ENCODE measurements around the gene HSD17B14. TPM values are rescaled to one million over a fixed set of nuclear protein-coding genes. Genes with fewer than 3 reads are reported as not detected.

Gene HSD17B14
- total and polyA plus RNA-seq, 2 experiments from 2014 or later, result 8.4 to 11.7 TPM

DNA sequence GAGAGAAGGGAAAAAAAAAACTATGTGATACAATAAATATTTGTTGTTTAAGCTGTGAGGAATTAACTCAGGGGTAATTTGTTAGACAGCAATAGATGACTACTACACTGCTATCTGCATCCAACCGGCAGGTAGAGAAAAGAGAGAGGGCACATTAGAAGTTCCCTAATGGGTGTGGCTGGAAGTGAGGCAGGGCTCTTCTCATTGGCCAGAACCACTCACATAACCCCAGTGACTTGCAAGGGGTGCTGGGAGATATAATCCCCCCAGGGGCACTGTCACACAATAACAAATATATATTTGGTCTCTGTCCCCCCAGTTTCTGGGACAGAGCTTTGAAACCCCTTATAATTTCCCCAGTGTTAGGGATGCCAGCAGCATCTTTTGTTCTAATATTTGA lies 56.7 kb downstream of the HSD17B14 start:
- Histone ChIP-seq H3K9me2 (ENCODE audit: insufficient read depth) (no peaks in the 10 kb centered on the region), H4K20me1 (replicated peaks; ENCODE audit: insufficient read depth) (no peaks in the 10 kb centered on the region), H3K79me2 (replicated peaks; ENCODE audit: insufficient read depth) (no peaks in the 10 kb centered on the region), H3K4me2 (no peak overlapping the region), H3K4me1 (ENCODE audit: insufficient read depth) (no peaks in the 10 kb centered on the region), H3F3A (replicated peaks; ENCODE audit: low read depth) (no peaks in the 10 kb centered on the region), H3K4me3 (no peak overlapping the region), H3K27me3 (ENCODE audit: insufficient read depth) (no peaks in the 10 kb centered on the region), H2AFZ (no peak overlapping the region), H3K27ac (ENCODE audit: low read depth) (no peak overlapping the region), H3K36me3 (ENCODE audit: insufficient read depth) (no peaks in the 10 kb centered on the region)
- Mint-ChIP-seq H3K4me1 (peaks cover 2% of the 10 kb centered on the region; the same call in 1 of the 3 replicates), H3K27ac (no peak overlapping the region), H3K4me3 (no peak overlapping the region; the same call in 2 of the 3 replicates), H3K36me3 (ENCODE audit: low read depth) (no peaks in the 10 kb centered on the region), H3K27me3 (ENCODE audit: insufficient read depth, low read depth, poor library complexity) (peaks cover 6% of the 10 kb centered on the region), H3K9me3 (no peaks in the 10 kb centered on the region; the same call in 2 of the 3 replicates)
- DNase-seq (ENCODE audit: low spot score) (no peak), ATAC-seq (peak; percentile 55)
- TF ChIP-seq JUNB (IDR thresholded peaks at IDR 0.05; ENCODE audit: unreplicated experiment) (no peak), EZH2phosphoT487 (IDR thresholded peaks at IDR 0.05; ENCODE audit: unreplicated experiment) (no peak), ZNF114 (CRISPR knock-in tag; IDR thresholded peaks at IDR 0.05) (no peak), NANOG (IDR thresholded peaks at IDR 0.05; ENCODE audit: borderline replicate concordance) (no peak), EZH2 (IDR thresholded peaks at IDR 0.05; ENCODE audit: low read depth, unreplicated experiment) (no peak), ZNF331 (CRISPR knock-in tag; IDR thresholded peaks at IDR 0.05; ENCODE audit: low read depth) (no peak), CREB1 (CRISPR knock-in tag; IDR thresholded peaks at IDR 0.05; ENCODE audit: low read depth) (no peak), POLR2AphosphoS5 (IDR thresholded peaks at IDR 0.05; ENCODE audit: low read depth) (no peak)
- TF ChIP-seq, protein P1, sequence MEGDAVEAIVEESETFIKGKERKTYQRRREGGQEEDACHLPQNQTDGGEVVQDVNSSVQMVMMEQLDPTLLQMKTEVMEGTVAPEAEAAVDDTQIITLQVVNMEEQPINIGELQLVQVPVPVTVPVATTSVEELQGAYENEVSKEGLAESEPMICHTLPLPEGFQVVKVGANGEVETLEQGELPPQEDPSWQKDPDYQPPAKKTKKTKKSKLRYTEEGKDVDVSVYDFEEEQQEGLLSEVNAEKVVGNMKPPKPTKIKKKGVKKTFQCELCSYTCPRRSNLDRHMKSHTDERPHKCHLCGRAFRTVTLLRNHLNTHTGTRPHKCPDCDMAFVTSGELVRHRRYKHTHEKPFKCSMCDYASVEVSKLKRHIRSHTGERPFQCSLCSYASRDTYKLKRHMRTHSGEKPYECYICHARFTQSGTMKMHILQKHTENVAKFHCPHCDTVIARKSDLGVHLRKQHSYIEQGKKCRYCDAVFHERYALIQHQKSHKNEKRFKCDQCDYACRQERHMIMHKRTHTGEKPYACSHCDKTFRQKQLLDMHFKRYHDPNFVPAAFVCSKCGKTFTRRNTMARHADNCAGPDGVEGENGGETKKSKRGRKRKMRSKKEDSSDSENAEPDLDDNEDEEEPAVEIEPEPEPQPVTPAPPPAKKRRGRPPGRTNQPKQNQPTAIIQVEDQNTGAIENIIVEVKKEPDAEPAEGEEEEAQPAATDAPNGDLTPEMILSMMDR (conservative IDR thresholded peaks at IDR 0.05; ENCODE audit: low read depth in 2 of 2), result no peak
- TF ChIP-seq, protein P2, sequence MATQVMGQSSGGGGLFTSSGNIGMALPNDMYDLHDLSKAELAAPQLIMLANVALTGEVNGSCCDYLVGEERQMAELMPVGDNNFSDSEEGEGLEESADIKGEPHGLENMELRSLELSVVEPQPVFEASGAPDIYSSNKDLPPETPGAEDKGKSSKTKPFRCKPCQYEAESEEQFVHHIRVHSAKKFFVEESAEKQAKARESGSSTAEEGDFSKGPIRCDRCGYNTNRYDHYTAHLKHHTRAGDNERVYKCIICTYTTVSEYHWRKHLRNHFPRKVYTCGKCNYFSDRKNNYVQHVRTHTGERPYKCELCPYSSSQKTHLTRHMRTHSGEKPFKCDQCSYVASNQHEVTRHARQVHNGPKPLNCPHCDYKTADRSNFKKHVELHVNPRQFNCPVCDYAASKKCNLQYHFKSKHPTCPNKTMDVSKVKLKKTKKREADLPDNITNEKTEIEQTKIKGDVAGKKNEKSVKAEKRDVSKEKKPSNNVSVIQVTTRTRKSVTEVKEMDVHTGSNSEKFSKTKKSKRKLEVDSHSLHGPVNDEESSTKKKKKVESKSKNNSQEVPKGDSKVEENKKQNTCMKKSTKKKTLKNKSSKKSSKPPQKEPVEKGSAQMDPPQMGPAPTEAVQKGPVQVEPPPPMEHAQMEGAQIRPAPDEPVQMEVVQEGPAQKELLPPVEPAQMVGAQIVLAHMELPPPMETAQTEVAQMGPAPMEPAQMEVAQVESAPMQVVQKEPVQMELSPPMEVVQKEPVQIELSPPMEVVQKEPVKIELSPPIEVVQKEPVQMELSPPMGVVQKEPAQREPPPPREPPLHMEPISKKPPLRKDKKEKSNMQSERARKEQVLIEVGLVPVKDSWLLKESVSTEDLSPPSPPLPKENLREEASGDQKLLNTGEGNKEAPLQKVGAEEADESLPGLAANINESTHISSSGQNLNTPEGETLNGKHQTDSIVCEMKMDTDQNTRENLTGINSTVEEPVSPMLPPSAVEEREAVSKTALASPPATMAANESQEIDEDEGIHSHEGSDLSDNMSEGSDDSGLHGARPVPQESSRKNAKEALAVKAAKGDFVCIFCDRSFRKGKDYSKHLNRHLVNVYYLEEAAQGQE (IDR thresholded peaks at IDR 0.05; ENCODE audit: unreplicated experiment), result no peak
- TF ChIP-seq, protein P3, sequence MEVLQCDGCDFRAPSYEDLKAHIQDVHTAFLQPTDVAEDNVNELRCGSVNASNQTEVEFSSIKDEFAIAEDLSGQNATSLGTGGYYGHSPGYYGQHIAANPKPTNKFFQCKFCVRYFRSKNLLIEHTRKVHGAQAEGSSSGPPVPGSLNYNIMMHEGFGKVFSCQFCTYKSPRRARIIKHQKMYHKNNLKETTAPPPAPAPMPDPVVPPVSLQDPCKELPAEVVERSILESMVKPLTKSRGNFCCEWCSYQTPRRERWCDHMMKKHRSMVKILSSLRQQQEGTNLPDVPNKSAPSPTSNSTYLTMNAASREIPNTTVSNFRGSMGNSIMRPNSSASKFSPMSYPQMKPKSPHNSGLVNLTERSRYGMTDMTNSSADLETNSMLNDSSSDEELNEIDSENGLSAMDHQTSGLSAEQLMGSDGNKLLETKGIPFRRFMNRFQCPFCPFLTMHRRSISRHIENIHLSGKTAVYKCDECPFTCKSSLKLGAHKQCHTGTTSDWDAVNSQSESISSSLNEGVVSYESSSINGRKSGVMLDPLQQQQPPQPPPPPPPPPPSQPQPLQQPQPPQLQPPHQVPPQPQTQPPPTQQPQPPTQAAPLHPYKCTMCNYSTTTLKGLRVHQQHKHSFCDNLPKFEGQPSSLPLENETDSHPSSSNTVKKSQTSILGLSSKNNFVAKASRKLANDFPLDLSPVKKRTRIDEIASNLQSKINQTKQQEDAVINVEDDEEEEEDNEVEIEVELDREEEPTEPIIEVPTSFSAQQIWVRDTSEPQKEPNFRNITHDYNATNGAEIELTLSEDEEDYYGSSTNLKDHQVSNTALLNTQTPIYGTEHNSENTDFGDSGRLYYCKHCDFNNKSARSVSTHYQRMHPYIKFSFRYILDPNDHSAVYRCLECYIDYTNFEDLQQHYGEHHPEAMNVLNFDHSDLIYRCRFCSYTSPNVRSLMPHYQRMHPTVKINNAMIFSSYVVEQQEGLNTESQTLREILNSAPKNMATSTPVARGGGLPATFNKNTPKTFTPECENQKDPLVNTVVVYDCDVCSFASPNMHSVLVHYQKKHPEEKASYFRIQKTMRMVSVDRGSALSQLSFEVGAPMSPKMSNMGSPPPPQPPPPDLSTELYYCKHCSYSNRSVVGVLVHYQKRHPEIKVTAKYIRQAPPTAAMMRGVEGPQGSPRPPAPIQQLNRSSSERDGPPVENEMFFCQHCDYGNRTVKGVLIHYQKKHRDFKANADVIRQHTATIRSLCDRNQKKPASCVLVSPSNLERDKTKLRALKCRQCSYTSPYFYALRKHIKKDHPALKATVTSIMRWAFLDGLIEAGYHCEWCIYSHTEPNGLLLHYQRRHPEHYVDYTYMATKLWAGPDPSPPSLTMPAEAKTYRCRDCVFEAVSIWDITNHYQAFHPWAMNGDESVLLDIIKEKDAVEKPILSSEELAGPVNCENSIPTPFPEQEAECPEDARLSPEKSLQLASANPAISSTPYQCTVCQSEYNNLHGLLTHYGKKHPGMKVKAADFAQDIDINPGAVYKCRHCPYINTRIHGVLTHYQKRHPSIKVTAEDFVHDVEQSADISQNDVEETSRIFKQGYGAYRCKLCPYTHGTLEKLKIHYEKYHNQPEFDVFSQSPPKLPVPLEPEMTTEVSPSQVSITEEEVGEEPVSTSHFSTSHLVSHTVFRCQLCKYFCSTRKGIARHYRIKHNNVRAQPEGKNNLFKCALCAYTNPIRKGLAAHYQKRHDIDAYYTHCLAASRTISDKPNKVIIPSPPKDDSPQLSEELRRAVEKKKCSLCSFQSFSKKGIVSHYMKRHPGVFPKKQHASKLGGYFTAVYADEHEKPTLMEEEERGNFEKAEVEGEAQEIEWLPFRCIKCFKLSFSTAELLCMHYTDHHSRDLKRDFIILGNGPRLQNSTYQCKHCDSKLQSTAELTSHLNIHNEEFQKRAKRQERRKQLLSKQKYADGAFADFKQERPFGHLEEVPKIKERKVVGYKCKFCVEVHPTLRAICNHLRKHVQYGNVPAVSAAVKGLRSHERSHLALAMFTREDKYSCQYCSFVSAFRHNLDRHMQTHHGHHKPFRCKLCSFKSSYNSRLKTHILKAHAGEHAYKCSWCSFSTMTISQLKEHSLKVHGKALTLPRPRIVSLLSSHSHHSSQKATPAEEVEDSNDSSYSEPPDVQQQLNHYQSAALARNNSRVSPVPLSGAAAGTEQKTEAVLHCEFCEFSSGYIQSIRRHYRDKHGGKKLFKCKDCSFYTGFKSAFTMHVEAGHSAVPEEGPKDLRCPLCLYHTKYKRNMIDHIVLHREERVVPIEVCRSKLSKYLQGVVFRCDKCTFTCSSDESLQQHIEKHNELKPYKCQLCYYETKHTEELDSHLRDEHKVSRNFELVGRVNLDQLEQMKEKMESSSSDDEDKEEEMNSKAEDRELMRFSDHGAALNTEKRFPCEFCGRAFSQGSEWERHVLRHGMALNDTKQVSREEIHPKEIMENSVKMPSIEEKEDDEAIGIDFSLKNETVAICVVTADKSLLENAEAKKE (CRISPR knock-in tag; IDR thresholded peaks at IDR 0.05), result no peak
